NCI-H1694 treated with DMSO at 0.1 percent for 48 hours (cell line): ENCODE results near the gene CEP162.
"Not testable (repeated sequence)": the region's sequence is repeated elsewhere in the genome, so short reads cannot be mapped to it uniquely, and the experiment has no call there.

ENCODE experiments used
- DNase-seq: peaks from one replicate; lab custom pipeline; 2025; lab: John Stamatoyannopoulos, UW

Gene CEP162

GRCh38 chr6:84086056-84086455 lies 141.4 kb downstream of the CEP162 start:
- DNase-seq: no peak

GRCh38 chr6:84084705-84085104 lies 142.7 kb downstream of the CEP162 start:
- DNase-seq: not testable (repeated sequence)

GRCh38 chr6:84082689-84083265 lies 144.7 kb downstream of the CEP162 start:
- no peak for DNase-seq

GRCh38 chr6:84081222-84081621 lies 146.2 kb downstream of the CEP162 start:
- no peak for DNase-seq

GRCh38 chr6:84078335-84078734 lies 149.1 kb downstream of the CEP162 start:
- no peak for DNase-seq

GRCh38 chr6:84077645-84078044 lies 149.8 kb downstream of the CEP162 start:
- DNase-seq: no peak

- DNase-seq: no peak
These were observed 152.3 kb downstream of the CEP162 start for GRCh38 chr6:84074988-84075781.
